WTC11 (cell line): ENCODE data around the gene NUAK1. TPM values are rescaled to one million over a fixed set of nuclear protein-coding genes. Genes with fewer than 3 reads are reported as not detected.

Experiments used
- ATAC-seq: fragments of 200-7000 bp; cut with Tn5 transposase; 2 replicates; pipeline ENCODE4 v1.10.0; 2021; ENCODE audit warnings: mild to moderate bottlenecking, moderate library complexity
- CTCF ChIA-PET: fragments of 300-600 bp; sonication (Branson Sonifier 250); formaldehyde crosslinking; loops from one replicate; lab custom pipeline; 2021; ENCODE audit warnings: antibody characterized with exemption; lab: Charles Lee
- POLR2A ChIA-PET: fragments of 350-600 bp; sonication (Branson Sonifier 250); formaldehyde crosslinking; loops from one replicate; lab custom pipeline; 2021; ENCODE audit warnings: antibody characterized with exemption; lab: Charles Lee
- DNase-seq: peaks from one replicate; pipeline ENCODE4 v3.0.0; 2021; ENCODE audit warnings: low spot score
- H3K27ac Mint-ChIP-seq: 2 replicates; pipeline ENCODE4 v1.8.0; 2021; ENCODE audit warnings: mixed read lengths
- H3K27me3 Mint-ChIP-seq: 2 replicates; pipeline ENCODE4 v1.8.0; 2021; ENCODE audit warnings: low read depth, mild to moderate bottlenecking, moderate library complexity, mixed read lengths
- H3K36me3 Mint-ChIP-seq: 2 replicates; pipeline ENCODE4 v1.8.0; 2021; ENCODE audit warnings: mixed read lengths
- H3K4me1 Mint-ChIP-seq: 2 replicates; pipeline ENCODE4 v1.8.0; 2022; ENCODE audit warnings: mixed read lengths
- H3K4me3 Mint-ChIP-seq: 2 replicates; pipeline ENCODE4 v1.8.0; 2021; ENCODE audit warnings: mild to moderate bottlenecking, moderate library complexity, mixed read lengths
- H3K9me3 Mint-ChIP-seq: 2 replicates; pipeline ENCODE4 v1.8.0; 2021; ENCODE audit warnings: mixed read lengths
- ATF2 ChIP-seq: sonication (generic); formaldehyde crosslinking; IDR thresholded peaks from 2 replicates; pipeline ENCODE4 v1.8.1; 2022; ENCODE audit warnings: low read depth, missing genetic modification reagents, borderline replicate concordance
- CREB1 ChIP-seq: sonication (generic); formaldehyde crosslinking; IDR thresholded peaks from 2 replicates; pipeline ENCODE4 v1.8.0; 2023; ENCODE audit warnings: mild to moderate bottlenecking, missing genetic modification reagents
- CREM ChIP-seq: sonication (generic); formaldehyde crosslinking; IDR thresholded peaks from 2 replicates; pipeline ENCODE4 v1.8.1; 2022; ENCODE audit warnings: mild to moderate bottlenecking, missing genetic modification reagents, moderate library complexity
- CTCF ChIP-seq: fragments of 200-600 bp; IDR thresholded peaks from 2 replicates; pipeline ENCODE4 v1.8.0; 2022; ENCODE audit warnings: antibody characterized with exemption
- ELF4 ChIP-seq: sonication (generic); formaldehyde crosslinking; IDR thresholded peaks from 2 replicates; pipeline ENCODE4 v1.8.1; 2022; ENCODE audit warnings: low read depth, mild to moderate bottlenecking, moderate library complexity, missing genetic modification reagents
- EMX1 ChIP-seq: fragments of 250-450 bp; sonication (Bioruptor Pico); IDR thresholded peaks from 2 replicates; pipeline ENCODE4 v1.8.0; 2021; ENCODE audit warnings: mild to moderate bottlenecking
- ETV6 ChIP-seq: sonication (generic); formaldehyde crosslinking; IDR thresholded peaks from 2 replicates; pipeline ENCODE4 v1.8.1; 2022; ENCODE audit warnings: mild to moderate bottlenecking, missing genetic modification reagents
- FOXK1 ChIP-seq: sonication (generic); formaldehyde crosslinking; IDR thresholded peaks from 2 replicates; pipeline ENCODE4 v1.8.0; 2022; ENCODE audit warnings: mild to moderate bottlenecking, moderate library complexity, missing genetic modification reagents
- GRHL2 ChIP-seq: fragments of 250-450 bp; sonication (Bioruptor Pico); IDR thresholded peaks from 2 replicates; pipeline ENCODE4 v1.8.0; 2022; ENCODE audit warnings: mild to moderate bottlenecking, moderate library complexity; ENCODE audit not compliant: insufficient replicate concordance, severe bottlenecking
- GTF2I ChIP-seq: fragments of 250-450 bp; sonication (Bioruptor Pico); conservative IDR thresholded peaks from 2 replicates; pipeline ENCODE4 v1.4.0; 2021; ENCODE audit warnings: mild to moderate bottlenecking
- IRF1 ChIP-seq: sonication (generic); formaldehyde crosslinking; IDR thresholded peaks from 2 replicates; pipeline ENCODE4 v1.8.0; 2023; ENCODE audit warnings: missing genetic modification reagents
- JUN ChIP-seq: sonication (generic); formaldehyde crosslinking; IDR thresholded peaks from 2 replicates; pipeline ENCODE4 v1.8.0; 2023; ENCODE audit warnings: mild to moderate bottlenecking, missing genetic modification reagents
- KAT7 ChIP-seq: sonication (generic); formaldehyde crosslinking; IDR thresholded peaks from 2 replicates; pipeline ENCODE4 v1.8.1; 2023; ENCODE audit warnings: missing genetic modification reagents, mild to moderate bottlenecking, borderline replicate concordance
- MXD4 ChIP-seq: fragments of 250-450 bp; sonication (Bioruptor Pico); IDR thresholded peaks from 2 replicates; pipeline ENCODE4 v1.8.0; 2021; ENCODE audit warnings: mild to moderate bottlenecking, moderate library complexity, borderline replicate concordance
- NFATC4 ChIP-seq: fragments of 250-450 bp; sonication (Bioruptor Pico); IDR thresholded peaks from 2 replicates; pipeline ENCODE4 v1.9.0; 2021; ENCODE audit warnings: mild to moderate bottlenecking
- NFE2L1 ChIP-seq: sonication (generic); formaldehyde crosslinking; IDR thresholded peaks from 2 replicates; pipeline ENCODE4 v1.8.1; 2023; ENCODE audit warnings: missing genetic modification reagents
- NFYB ChIP-seq: sonication (generic); formaldehyde crosslinking; conservative IDR thresholded peaks from 2 replicates; pipeline ENCODE4 v1.8.0; 2022; ENCODE audit warnings: low read depth, missing genetic modification reagents
- NR1H2 ChIP-seq: sonication (generic); formaldehyde crosslinking; IDR thresholded peaks from 2 replicates; pipeline ENCODE4 v1.9.0; 2021; ENCODE audit warnings: mild to moderate bottlenecking, moderate library complexity, missing genetic modification reagents
- OVOL2 ChIP-seq: fragments of 250-450 bp; sonication (Bioruptor Pico); IDR thresholded peaks from 2 replicates; pipeline ENCODE4 v1.9.0; 2021; ENCODE audit warnings: mild to moderate bottlenecking, borderline replicate concordance
- PREB ChIP-seq: sonication (generic); formaldehyde crosslinking; IDR thresholded peaks from 2 replicates; pipeline ENCODE4 v1.8.1; 2022; ENCODE audit warnings: mild to moderate bottlenecking, missing genetic modification reagents, moderate library complexity, borderline replicate concordance
- PRRX2 ChIP-seq: fragments of 250-450 bp; sonication (Bioruptor Pico); IDR thresholded peaks from 2 replicates; pipeline ENCODE4 v1.8.0; 2021; ENCODE audit warnings: mild to moderate bottlenecking
- RORB ChIP-seq: fragments of 250-450 bp; sonication (Bioruptor Pico); IDR thresholded peaks from 2 replicates; pipeline ENCODE4 v1.9.0; 2021; ENCODE audit warnings: mild to moderate bottlenecking
- SMAD3 ChIP-seq: sonication (generic); formaldehyde crosslinking; IDR thresholded peaks from 2 replicates; pipeline ENCODE4 v1.8.0; 2022; ENCODE audit warnings: missing genetic modification reagents, mild to moderate bottlenecking, borderline replicate concordance
- SMAD4 ChIP-seq: sonication (generic); formaldehyde crosslinking; IDR thresholded peaks from 2 replicates; pipeline ENCODE4 v1.8.0; 2022; ENCODE audit warnings: mild to moderate bottlenecking, missing genetic modification reagents
- TEAD4 ChIP-seq: sonication (generic); formaldehyde crosslinking; IDR thresholded peaks from 2 replicates; pipeline ENCODE4 v1.8.0; 2022; ENCODE audit warnings: mild to moderate bottlenecking, missing genetic modification reagents
- ZNF121 ChIP-seq: sonication (generic); formaldehyde crosslinking; IDR thresholded peaks from 2 replicates; pipeline ENCODE4 v1.8.0; 2023; ENCODE audit warnings: missing genetic modification reagents
- ZNF263 ChIP-seq: sonication (generic); formaldehyde crosslinking; IDR thresholded peaks from 2 replicates; pipeline ENCODE4 v1.8.1; 2022; ENCODE audit warnings: low read depth, mild to moderate bottlenecking, moderate library complexity, missing genetic modification reagents
- ZNF396 ChIP-seq: fragments of 250-450 bp; sonication (Bioruptor Pico); IDR thresholded peaks from 2 replicates; pipeline ENCODE4 v1.8.0; 2021; ENCODE audit warnings: mild to moderate bottlenecking, moderate library complexity, borderline replicate concordance
- ZNF671 ChIP-seq: fragments of 250-450 bp; sonication (Bioruptor Pico); IDR thresholded peaks from 2 replicates; pipeline ENCODE4 v1.8.0; 2021; ENCODE audit warnings: mild to moderate bottlenecking
- total RNA-seq: library from RNA; stranded (reverse); gene quantifications from 3 replicates; pipeline ENCODE4 v1.2.3, GENCODE V29; 2021
- TF ChIP-seq, protein P1 (sequence below): fragments of 250-450 bp; sonication (Bioruptor Pico); IDR thresholded peaks from 2 replicates; pipeline ENCODE4 v1.9.0; 2021; ENCODE audit warnings: mild to moderate bottlenecking
- TF ChIP-seq, protein P2 (sequence below): fragments of 250-450 bp; sonication (Bioruptor Pico); IDR thresholded peaks from 2 replicates; pipeline ENCODE4 v1.9.0; 2021; ENCODE audit warnings: moderate library complexity, mild to moderate bottlenecking, inconsistent platforms, borderline replicate concordance

The NUAK1 gene
- total RNA-seq, 1 experiment from 2014 or later = 15.9 TPM

DNA sequence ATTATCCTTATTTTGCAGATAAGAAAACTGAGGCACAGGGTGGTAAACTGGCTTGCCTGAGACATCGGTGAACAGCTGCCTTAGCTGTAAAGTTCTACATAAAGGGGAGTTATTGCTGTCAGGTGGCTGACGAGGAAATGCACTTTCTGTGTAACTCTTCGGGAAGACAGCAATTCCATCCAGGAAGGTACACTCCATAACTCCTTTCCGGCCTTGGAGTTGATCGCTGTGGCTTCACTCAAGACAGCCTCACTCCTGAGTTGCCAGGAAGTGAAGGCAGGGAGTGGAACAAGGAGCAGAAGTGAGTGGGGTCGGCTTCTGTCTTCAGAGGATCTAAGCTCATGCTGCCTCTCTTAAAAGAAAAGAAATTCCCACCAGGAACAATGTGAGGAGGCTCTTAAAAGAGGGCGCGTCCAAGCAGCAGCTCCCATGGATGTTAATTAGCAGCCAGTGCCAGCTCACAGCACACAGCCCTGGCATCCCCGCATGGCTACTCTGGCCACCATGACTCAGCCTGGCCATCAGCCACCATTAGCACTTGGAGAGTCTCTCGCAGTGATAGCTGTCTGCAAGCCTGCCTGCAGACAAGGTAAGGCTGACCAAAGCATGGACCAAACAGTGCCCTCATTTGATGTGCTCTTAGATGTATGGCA, 60.3 kb downstream of the NUAK1 start (continued):
- TF ChIP-seq NFYB (CRISPR knock-in tag) = no peak
- no peak for TF ChIP-seq KAT7 (CRISPR knock-in tag)
- TF ChIP-seq ZNF121 (CRISPR knock-in tag) = no peak
- TF ChIP-seq SMAD4 (CRISPR knock-in tag) = no peak
- TF ChIP-seq ETV6 (CRISPR knock-in tag) = no peak
- TF ChIP-seq OVOL2 = no peak

DNA sequence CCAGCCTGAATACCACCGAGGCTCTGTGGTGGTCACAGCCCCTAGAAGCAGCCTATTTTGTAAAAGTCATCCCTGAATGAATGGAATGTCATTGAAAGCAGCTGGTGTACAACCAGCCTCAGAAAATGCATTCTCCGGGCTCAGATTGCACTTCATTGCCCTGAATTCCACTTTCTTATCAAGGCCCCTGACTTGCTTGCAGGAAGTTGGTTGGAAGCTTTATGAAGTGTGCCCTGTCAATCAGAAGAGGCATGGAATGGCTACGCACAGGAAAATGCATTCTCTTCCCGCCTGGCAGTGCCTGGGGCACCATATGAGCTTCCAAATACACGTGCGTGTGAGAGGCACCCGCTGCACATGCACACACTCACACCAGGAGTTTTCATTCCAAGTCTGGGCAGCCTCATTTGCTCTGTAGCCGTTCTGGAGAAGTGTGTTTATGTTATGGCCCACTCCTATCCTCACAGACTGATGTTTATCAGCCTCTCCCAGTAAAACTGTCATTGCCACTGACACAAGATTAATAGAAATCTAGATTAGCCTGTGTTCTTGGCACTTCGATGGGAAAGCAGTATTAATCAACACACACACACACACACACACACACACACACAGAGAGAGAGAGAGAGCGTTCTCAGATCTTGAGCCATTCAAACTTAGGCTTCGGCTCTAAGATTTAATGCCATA, 63.9 kb downstream of the NUAK1 start:
- CTCF ChIA-PET = no interaction called here

DNA sequence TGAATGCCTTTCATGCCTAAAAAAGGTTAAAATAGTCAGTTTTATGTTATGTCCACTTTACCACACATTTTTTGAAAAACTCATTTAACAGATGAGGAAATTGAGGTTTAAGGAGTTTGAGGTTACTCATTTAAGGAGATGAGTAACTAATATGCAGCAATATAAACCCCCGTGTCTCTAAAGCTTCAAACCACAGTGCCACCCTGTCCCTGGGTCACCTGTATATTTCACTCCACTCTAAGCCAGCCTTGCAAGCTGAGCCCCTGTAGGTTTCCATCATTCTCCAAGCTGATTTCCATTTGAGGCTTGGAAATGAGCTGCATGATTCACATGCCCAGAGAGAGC, 64.4 kb downstream of the NUAK1 start:
- Mint-ChIP-seq H3K36me3 (peaks cover 15% of the 10 kb centered on the region), H3K27ac (peak overlapping the region; percentile 86), H3K4me1 (peaks cover 6% of the 10 kb centered on the region), H3K9me3 (no peaks in the 10 kb centered on the region), H3K27me3 (no peaks in the 10 kb centered on the region), H3K4me3 (no peak overlapping the region)
- DNase-seq (no peak), ATAC-seq (no peak)
- POLR2A ChIA-PET = no interaction called here
- CTCF ChIA-PET = no interaction called here
- TF ChIP-seq SMAD3 (CRISPR knock-in tag) = no peak
- TF ChIP-seq PRRX2 (CRISPR knock-in tag) = no peak
- TF ChIP-seq NFE2L1 = no peak
- TF ChIP-seq, protein P1, sequence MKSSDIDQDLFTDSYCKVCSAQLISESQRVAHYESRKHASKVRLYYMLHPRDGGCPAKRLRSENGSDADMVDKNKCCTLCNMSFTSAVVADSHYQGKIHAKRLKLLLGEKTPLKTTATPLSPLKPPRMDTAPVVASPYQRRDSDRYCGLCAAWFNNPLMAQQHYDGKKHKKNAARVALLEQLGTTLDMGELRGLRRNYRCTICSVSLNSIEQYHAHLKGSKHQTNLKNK = no peak
- TF ChIP-seq CTCF = no peak
- TF ChIP-seq ZNF263 (CRISPR knock-in tag) = no peak
- TF ChIP-seq NR1H2 = no peak
- TF ChIP-seq ZNF671 (CRISPR knock-in tag) = no peak
- no peak for TF ChIP-seq JUN (CRISPR knock-in tag)
- no peak for TF ChIP-seq TEAD4 (CRISPR knock-in tag)

More for the DNA sequence above, 63.9 kb downstream of the NUAK1 start:
- H3K9me3 Mint-ChIP-seq = no peaks in the 10 kb centered on the region
- POLR2A ChIA-PET = no interaction called here
- ATAC-seq = no peak; the same call in 1 of the 2 replicates
- no peak for DNase-seq
- H3K4me1 Mint-ChIP-seq = peaks cover 6% of the 10 kb centered on the region
- peak overlapping the region; percentile 86 for H3K27ac Mint-ChIP-seq
- TF ChIP-seq MXD4 (CRISPR knock-in tag) = no peak
- no peak for TF ChIP-seq NFYB (CRISPR knock-in tag)
- TF ChIP-seq, protein P2, sequence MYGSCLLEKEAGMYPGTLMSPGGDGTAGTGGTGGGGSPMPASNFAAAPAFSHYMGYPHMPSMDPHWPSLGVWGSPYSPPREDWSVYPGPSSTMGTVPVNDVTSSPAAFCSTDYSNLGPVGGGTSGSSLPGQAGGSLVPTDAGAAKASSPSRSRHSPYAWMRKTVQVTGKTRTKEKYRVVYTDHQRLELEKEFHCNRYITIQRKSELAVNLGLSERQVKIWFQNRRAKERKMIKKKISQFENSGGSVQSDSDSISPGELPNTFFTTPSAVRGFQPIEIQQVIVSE (CRISPR knock-in tag) = peak; percentile 66; the same call in 1 of the 2 replicates
- TF ChIP-seq GRHL2 (CRISPR knock-in tag) = no peak
- no peak for TF ChIP-seq EMX1 (CRISPR knock-in tag)
- TF ChIP-seq FOXK1 (CRISPR knock-in tag) = no peak
- no peak for TF ChIP-seq CREB1 (CRISPR knock-in tag)
- TF ChIP-seq PREB (CRISPR knock-in tag) = no peak
- no peak for TF ChIP-seq CREM (CRISPR knock-in tag)
- TF ChIP-seq IRF1 (CRISPR knock-in tag) = no peak
- TF ChIP-seq RORB (CRISPR knock-in tag) = peak; percentile 29; the same call in 1 of the 2 replicates
- TF ChIP-seq ZNF396 (CRISPR knock-in tag) = no peak
- no peak for TF ChIP-seq NFATC4
- TF ChIP-seq GTF2I (CRISPR knock-in tag) = no peak
- TF ChIP-seq ATF2 (CRISPR knock-in tag) = no peak
- TF ChIP-seq SMAD3 (CRISPR knock-in tag) = no peak
- TF ChIP-seq ELF4 = no peak
- peaks cover 15% of the 10 kb centered on the region for H3K36me3 Mint-ChIP-seq
- no peaks in the 10 kb centered on the region for H3K27me3 Mint-ChIP-seq
- no peak overlapping the region for H3K4me3 Mint-ChIP-seq
